GM18909 (cell line): ENCODE data around the gene SIN3A.
"Not testable (repeated sequence)": the region's sequence is repeated elsewhere in the genome, so short reads cannot be mapped to it uniquely, and the experiment has no call there.

Experiments
- ATAC-seq: cut with Tn5 transposase; IDR thresholded peaks from one replicate; pipeline ENCODE4 v1.9.1; 2021; ENCODE audit warnings: mild to moderate bottlenecking; ENCODE audit not compliant: unreplicated experiment, poor library complexity

The SIN3A gene

GRCh38 chr15:75339531-75340240 lies 111.8 kb downstream of the SIN3A start:
- no peak for ATAC-seq

GRCh38 chr15:75338661-75339240 lies 112.7 kb downstream of the SIN3A start:
- no peak for ATAC-seq

- ATAC-seq: peak; percentile 76
These were observed 115.7 kb downstream of the SIN3A start, which contains the start of gene COMMD4 for GRCh38 chr15:75335705-75336355. Gene COMMD4 (plus strand): TSS chr15:75336063. CDS start chr15:75336090, 27 bp downstream.

- no peak for ATAC-seq
These were observed 116.2 kb downstream of the SIN3A start for GRCh38 chr15:75335313-75335704.

- ATAC-seq: not testable (repeated sequence)
These were observed 117.7 kb downstream of the SIN3A start for GRCh38 chr15:75333654-75334419.

GRCh38 chr15:75332093-75332492 lies 119.4 kb downstream of the SIN3A start:
- not testable (repeated sequence) for ATAC-seq

- ATAC-seq: no peak
These were observed 121.9 kb downstream of the SIN3A start for GRCh38 chr15:75329571-75329970.

- no peak for ATAC-seq
These were observed 122.8 kb downstream of the SIN3A start for GRCh38 chr15:75328493-75329314.

- ATAC-seq: no peak
These were observed 124.0 kb downstream of the SIN3A start for GRCh38 chr15:75327491-75327890.

GRCh38 chr15:75327005-75327404 lies 124.5 kb downstream of the SIN3A start:
- ATAC-seq: no peak

GRCh38 chr15:75325922-75326321 lies 125.6 kb downstream of the SIN3A start:
- no peak for ATAC-seq

GRCh38 chr15:75321711-75322110 lies 129.8 kb downstream of the SIN3A start:
- no peak for ATAC-seq
